WERI-Rb-1 (cell line): ENCODE measurements around the gene TMEM178B.

Experiments
- DNase-seq: peaks from one replicate; pipeline ENCODE4 v3.0.0-alpha.2; 2020
- H3K27ac ChIP-seq: fragments of 250-450 bp; sonication (Bioruptor Pico); 2 replicates; pipeline ENCODE4 v1.5.1; 2020; ENCODE audit warnings: mild to moderate bottlenecking, moderate library complexity
- H3K27me3 ChIP-seq: fragments of 250-450 bp; sonication (Bioruptor Pico); 2 replicates; pipeline ENCODE4 v1.5.1; 2021; ENCODE audit warnings: mild to moderate bottlenecking, low read depth, moderate library complexity; ENCODE audit not compliant: insufficient read depth, severe bottlenecking
- H3K36me3 ChIP-seq: fragments of 250-450 bp; sonication (Bioruptor Pico); 2 replicates; pipeline ENCODE4 v1.5.1; 2020; ENCODE audit warnings: mild to moderate bottlenecking, moderate library complexity
- H3K4me3 ChIP-seq: 2 replicates; pipeline ENCODE4 v1.5.1; 2011; ENCODE audit warnings: low read depth, mild to moderate bottlenecking, control low read depth, low read length
- H3K9me3 ChIP-seq: fragments of 250-450 bp; sonication (Bioruptor Pico); 2 replicates; pipeline ENCODE4 v1.5.1; 2021; ENCODE audit warnings: mild to moderate bottlenecking, moderate library complexity; ENCODE audit not compliant: severe bottlenecking
- TF ChIP-seq, protein P1 (sequence below): IDR thresholded peaks from 2 replicates; pipeline ENCODE4 v1.5.1; 2011; ENCODE audit warnings: low read depth, mild to moderate bottlenecking, control low read depth, inconsistent platforms, low read length

Gene TMEM178B

DNA sequence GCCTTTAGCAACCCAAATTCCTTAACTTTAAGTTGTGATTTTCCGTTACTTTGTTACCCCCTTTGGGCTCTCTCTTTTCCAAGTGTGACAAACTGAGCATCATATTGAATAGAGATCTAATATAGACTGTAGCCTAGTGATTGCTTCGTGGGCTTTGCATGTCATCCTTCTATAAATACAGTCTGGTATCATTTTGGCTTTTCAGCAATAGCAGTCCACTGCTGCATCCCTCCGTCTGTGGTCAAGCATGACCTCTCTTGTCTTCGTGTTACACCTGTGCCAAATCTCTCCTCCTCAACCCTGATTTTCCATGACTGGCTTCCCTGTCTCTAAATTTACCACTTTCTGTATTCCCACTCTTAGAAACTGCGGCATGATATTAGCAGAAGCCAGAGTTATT lies 423.5 kb downstream of the TMEM178B start:
- Histone ChIP-seq H3K27ac (no peak overlapping the region), H3K9me3 (no peaks in the 10 kb centered on the region), H3K27me3 (no peaks in the 10 kb centered on the region), H3K36me3 (no peaks in the 10 kb centered on the region), H3K4me3 (no peak overlapping the region)
- TF ChIP-seq, protein P1, sequence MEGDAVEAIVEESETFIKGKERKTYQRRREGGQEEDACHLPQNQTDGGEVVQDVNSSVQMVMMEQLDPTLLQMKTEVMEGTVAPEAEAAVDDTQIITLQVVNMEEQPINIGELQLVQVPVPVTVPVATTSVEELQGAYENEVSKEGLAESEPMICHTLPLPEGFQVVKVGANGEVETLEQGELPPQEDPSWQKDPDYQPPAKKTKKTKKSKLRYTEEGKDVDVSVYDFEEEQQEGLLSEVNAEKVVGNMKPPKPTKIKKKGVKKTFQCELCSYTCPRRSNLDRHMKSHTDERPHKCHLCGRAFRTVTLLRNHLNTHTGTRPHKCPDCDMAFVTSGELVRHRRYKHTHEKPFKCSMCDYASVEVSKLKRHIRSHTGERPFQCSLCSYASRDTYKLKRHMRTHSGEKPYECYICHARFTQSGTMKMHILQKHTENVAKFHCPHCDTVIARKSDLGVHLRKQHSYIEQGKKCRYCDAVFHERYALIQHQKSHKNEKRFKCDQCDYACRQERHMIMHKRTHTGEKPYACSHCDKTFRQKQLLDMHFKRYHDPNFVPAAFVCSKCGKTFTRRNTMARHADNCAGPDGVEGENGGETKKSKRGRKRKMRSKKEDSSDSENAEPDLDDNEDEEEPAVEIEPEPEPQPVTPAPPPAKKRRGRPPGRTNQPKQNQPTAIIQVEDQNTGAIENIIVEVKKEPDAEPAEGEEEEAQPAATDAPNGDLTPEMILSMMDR: no peak
- DNase-seq: no peak

DNA sequence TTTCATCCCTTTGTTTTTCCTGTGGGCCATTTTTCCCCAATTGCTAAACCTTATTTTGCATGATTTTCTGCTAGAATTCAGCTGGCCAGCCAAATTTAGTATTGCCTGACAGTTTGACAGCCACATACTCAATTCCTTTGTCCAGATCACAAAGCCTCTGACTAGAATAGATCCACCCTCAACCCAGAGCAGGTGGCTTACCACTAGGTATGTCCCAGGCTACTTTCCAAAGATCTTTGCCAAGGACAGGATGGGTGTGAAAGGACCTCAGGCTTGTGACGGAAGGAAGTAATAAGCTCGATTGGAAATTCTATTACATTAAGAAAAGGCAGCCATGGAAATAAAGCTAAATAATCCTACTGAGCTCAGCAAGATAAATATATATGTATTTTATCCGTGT lies 426.7 kb downstream of the TMEM178B start:
- H3K36me3 ChIP-seq: no peaks in the 10 kb centered on the region
- no peaks in the 10 kb centered on the region for H3K27me3 ChIP-seq
- no peak for DNase-seq
- TF ChIP-seq, protein P1: no peak
- no peaks in the 10 kb centered on the region for H3K9me3 ChIP-seq
- no peak overlapping the region for H3K4me3 ChIP-seq
- H3K27ac ChIP-seq: no peak overlapping the region

DNA sequence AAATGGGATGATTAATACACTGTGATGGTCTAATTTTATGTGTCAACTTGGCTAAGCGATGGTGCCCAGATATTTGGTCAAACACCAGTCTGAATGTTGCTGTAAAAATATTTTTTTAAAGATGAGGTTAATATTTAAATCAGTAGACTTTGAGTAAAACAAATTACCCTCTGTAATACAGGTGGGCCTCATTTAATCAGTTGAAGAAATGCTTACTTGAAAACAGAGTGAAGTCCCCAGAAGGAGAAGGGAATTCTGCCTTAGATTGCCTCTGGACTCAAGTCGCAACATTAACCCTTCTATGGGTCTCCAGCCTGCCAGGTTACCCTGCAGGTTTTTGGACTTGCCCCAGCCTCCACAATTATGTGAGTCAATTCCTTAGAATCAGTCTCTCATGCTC lies 427.6 kb downstream of the TMEM178B start:
- TF ChIP-seq, protein P1: no peak
- no peak overlapping the region for H3K27ac ChIP-seq
- H3K9me3 ChIP-seq: no peaks in the 10 kb centered on the region
- no peak overlapping the region for H3K4me3 ChIP-seq
- no peaks in the 10 kb centered on the region for H3K27me3 ChIP-seq
- no peaks in the 10 kb centered on the region for H3K36me3 ChIP-seq
- no peak for DNase-seq

DNA sequence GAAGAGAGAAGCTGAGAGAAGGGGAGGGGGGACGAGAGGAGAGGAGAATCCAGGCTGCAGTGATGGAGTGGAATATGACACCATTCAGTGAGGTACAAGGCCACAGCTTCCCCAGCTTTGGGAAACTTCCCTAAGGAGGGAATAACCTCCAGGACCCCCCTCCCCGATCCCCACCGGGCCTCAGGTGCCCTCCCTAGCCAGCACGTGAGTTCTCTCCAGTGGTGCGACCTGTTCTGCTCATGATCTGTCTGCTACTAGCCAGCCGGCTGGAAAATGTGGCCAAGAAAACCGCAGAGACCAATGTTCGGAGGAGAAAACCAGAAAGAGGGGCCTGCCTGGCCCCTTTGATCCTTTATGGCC lies 437.4 kb downstream of the TMEM178B start:
- TF ChIP-seq, protein P1: no peak
- no peaks in the 10 kb centered on the region for H3K27me3 ChIP-seq
- no peak overlapping the region for H3K27ac ChIP-seq
- DNase-seq: no peak
- no peaks in the 10 kb centered on the region for H3K36me3 ChIP-seq
- H3K4me3 ChIP-seq: no peak overlapping the region
- peaks cover 4% of the 10 kb centered on the region for H3K9me3 ChIP-seq

DNA sequence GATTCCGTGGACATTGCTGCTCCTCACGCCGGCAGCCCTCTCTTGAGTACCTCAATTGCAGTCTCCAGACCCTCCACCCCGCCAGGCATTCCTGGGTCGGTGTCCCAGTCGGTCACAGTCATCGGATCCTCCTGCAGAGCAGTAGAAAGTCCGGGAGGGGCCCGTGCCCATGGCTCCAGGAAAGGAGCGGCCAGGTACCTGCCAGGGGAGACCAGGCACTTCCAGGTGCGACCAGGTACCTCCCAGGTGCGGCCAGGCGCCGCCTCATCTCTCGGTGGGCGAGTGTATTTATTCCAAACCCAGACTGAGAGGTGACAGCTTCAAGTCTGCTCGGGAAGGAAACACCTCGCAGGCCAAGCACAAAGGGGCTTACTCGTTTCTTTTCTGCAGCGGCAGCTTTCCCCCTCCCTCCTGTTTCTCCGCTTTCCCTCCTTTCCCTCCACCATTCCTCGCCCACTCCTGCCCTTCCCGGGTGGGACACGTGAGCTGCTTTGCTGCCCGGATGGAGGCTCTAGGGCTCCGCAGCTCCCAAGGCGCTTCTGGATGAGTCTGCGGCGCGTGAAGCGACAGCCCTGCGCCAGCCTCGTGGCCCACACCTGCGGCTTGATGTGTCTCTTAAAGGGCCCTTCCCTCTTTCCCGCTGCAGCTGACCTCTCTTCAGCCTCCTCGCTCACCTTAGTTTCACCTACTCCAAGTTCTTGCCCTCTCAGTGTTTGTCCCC lies 438.0 kb downstream of the TMEM178B start:
- Histone ChIP-seq H3K27me3 (no peaks in the 10 kb centered on the region), H3K4me3 (no peak overlapping the region), H3K9me3 (peaks cover 4% of the 10 kb centered on the region), H3K27ac (no peak overlapping the region), H3K36me3 (no peaks in the 10 kb centered on the region)
- DNase-seq: no peak
- TF ChIP-seq, protein P1: no peak

DNA sequence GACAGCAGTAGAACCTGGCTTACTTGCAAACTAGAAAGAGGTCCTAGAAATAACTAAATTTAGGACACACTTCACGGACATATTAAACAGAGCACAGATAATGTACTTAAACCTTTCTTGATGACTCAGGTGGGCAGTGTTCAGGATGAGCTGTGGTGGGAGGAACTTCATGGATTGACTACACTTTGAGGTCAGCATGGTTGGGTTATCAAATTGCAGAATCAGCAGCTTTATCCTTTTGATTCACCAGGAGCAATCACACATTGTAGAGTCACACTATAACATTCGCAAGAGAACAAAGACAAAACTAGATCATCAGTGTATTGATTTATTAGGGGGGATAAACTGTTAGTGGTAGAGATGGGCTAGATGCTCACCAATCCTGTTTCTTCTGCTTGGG lies 438.7 kb downstream of the TMEM178B start:
- H3K4me3 ChIP-seq: no peak overlapping the region
- no peaks in the 10 kb centered on the region for H3K27me3 ChIP-seq
- H3K9me3 ChIP-seq: peaks cover 1% of the 10 kb centered on the region
- H3K36me3 ChIP-seq: no peaks in the 10 kb centered on the region
- TF ChIP-seq, protein P1: no peak
- no peak overlapping the region for H3K27ac ChIP-seq
- DNase-seq: no peak
